ENCODE results near the gene LMAN2L. TPM values are rescaled to one million over a fixed set of nuclear protein-coding genes. Genes with fewer than 3 reads are reported as not detected.

LMAN2L gene
- total RNA-seq, 1 experiment from 2014 or later, result 17.6 TPM

DNA sequence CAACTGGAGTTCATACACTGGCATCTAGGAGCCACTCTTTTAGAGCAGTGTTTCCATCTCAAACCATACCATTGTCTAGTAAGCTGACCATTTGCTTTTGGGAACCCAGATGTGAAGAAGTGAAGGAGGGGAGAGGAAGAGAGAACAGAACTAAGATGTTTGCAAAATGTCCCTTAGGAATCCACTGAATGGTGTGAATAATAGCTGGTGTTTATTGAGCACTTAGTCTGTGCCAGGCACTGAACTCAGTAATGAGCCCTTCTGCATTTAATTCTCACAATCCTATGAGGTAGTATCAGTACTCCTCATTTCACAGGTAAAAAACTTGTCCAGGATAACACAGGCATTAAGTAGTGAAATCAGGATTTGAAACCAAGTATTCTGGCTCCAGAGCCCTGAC is 23.5 kb downstream of the LMAN2L start:
- Histone ChIP-seq H2BK20ac (ENCODE audit: low read depth, low read length, poor library complexity, severe bottlenecking) (no peak overlapping the region), H4K20me1 (ENCODE audit: control insufficient read depth, insufficient read depth, insufficient read length) (no peaks in the 10 kb centered on the region), H3K79me1 (ENCODE audit: insufficient read depth, low read depth, low read length, poor library complexity, severe bottlenecking) (no peaks in the 10 kb centered on the region), H3K23ac (ENCODE audit: insufficient read length, low read depth, low read length) (no peak overlapping the region), H4K5ac (ENCODE audit: insufficient read length, low read depth, low read length) (no peak overlapping the region), H2AFZ (ENCODE audit: low read length) (no peak overlapping the region), H4K91ac (ENCODE audit: insufficient read length, low read depth, low read length) (no peak overlapping the region), H3K27ac (ENCODE audit: insufficient read length, low read depth, low read length) (no peak overlapping the region), H3K9me3 (ENCODE audit: control insufficient read depth, low read depth, low read length) (no peaks in the 10 kb centered on the region), H3K18ac (ENCODE audit: insufficient read length, low read depth, low read length) (no peak overlapping the region), H3K4me1 (ENCODE audit: insufficient read depth, low read length) (no peaks in the 10 kb centered on the region), H3K4me2 (ENCODE audit: insufficient read depth, insufficient read length, low read length) (no peak overlapping the region), H3K14ac (ENCODE audit: insufficient read depth, low read length) (no peak overlapping the region), H3T11ph (ENCODE audit: low read length) (no peak overlapping the region), H2BK5ac (ENCODE audit: insufficient read length, low read length) (no peak overlapping the region), H3K23me2 (ENCODE audit: insufficient read length, low read depth, low read length, poor library complexity, severe bottlenecking) (no peaks in the 10 kb centered on the region), H3K27me3 (ENCODE audit: insufficient read depth, low read length) (no peaks in the 10 kb centered on the region), H3K9ac (ENCODE audit: extremely low read depth, insufficient read length, low read length) (no peak overlapping the region), H3K79me2 (ENCODE audit: insufficient read depth, low read length) (no peaks in the 10 kb centered on the region), H2BK120ac (ENCODE audit: low read depth, low read length, poor library complexity, severe bottlenecking) (no peak overlapping the region), H2BK15ac (ENCODE audit: low read depth, low read length) (no peak overlapping the region), H3K56ac (ENCODE audit: insufficient read length, low read depth, low read length) (no peak overlapping the region), H2BK12ac (ENCODE audit: insufficient read length, low read depth, low read length) (no peak overlapping the region), H3K4ac (ENCODE audit: low read depth, low read length) (no peak overlapping the region), H4K8ac (replicated peaks; ENCODE audit: insufficient read length, low read depth, low read length) (no peak overlapping the region), H2AK5ac (ENCODE audit: insufficient read length, low read length) (no peak overlapping the region)
- DNase-seq, result no peak
- Mint-ChIP-seq H3K27ac (no peak overlapping the region), H3K4me1 (no peaks in the 10 kb centered on the region), H3K4me3 (no peak overlapping the region), H3K27me3 (ENCODE audit: low read depth) (no peaks in the 10 kb centered on the region), H3K36me3 (ENCODE audit: insufficient read depth in 1 of 3, low read depth in 3 of 3) (peaks cover 5 to 25% (median 12%) of the 10 kb centered on the region in 3 experiments; a peak in 6 of 7 replicates), H3K9me3 (no peaks in the 10 kb centered on the region)
- TF ChIP-seq CTCF (conservative IDR thresholded peaks at IDR 0.05), result no peak

All from H9 (cell line).